Testis (tissue), 3 donors: ENCODE data around the gene IFNAR2. TPM values are rescaled to one million over a fixed set of nuclear protein-coding genes. Genes with fewer than 3 reads are reported as not detected.
A peak's percentile ranks its signal among the peaks of the same experiment; 100 is the strongest.

Experiments used
- DNase-seq: peaks from one replicate; pipeline ENCODE4 v3.0.0-alpha.2; 2019
- H3K27ac ChIP-seq, 2 donors: fragments of 200-600 bp; sonication (generic); one replicate each; pipeline ENCODE4 v1.5.1; 2019
- H3K27me3 ChIP-seq: fragments of 200-600 bp; sonication (generic); one replicate; pipeline ENCODE4 v1.5.1; 2019
- H3K36me3 ChIP-seq: fragments of 200-600 bp; sonication (generic); one replicate; pipeline ENCODE4 v1.5.1; 2017; ENCODE audit warnings: low read depth; ENCODE audit errors: missing control alignments
- H3K4me1 ChIP-seq: fragments of 200-600 bp; sonication (generic); one replicate; pipeline ENCODE4 v1.5.1; 2019
- H3K4me3 ChIP-seq, 2 donors: fragments of 200-600 bp; sonication (generic); one replicate each; pipeline ENCODE4 v1.5.1; 2017 to 2019
- H3K9me3 ChIP-seq: fragments of 200-600 bp; sonication (generic); one replicate; pipeline ENCODE4 v1.5.1; 2017
- POLR2A ChIP-seq: fragments of 450-650 bp; IDR thresholded peaks from one replicate; pipeline ENCODE4 v1.6.1; 2017; ENCODE audit warnings: antibody characterized with exemption, mild to moderate bottlenecking, moderate library complexity
- WGBS, 2 donors: methylation state at CpG; one replicate each; pipeline ENCODE4 v1.1.5; 2018; 5-methylcytosine and 5-hydroxymethylcytosine counted together
- intact Hi-C: fragments of 100-400 bp; cut with DNase I; formaldehyde crosslinking; loops from one replicate; pipeline ENCODE4 v1.15.1; 2023; ENCODE audit warnings: low total_unique reads
- polyA plus RNA-seq: library from polyadenylated mRNA; stranded (reverse); fragments of 350-450 nt; fragmentation: Illumina TruSeq; extraction: RNeasy Lipid Tissue Mini Kit (QIAGEN cat#74804); gene quantifications from one replicate; pipeline ENCODE4 v1.2.3, GENCODE V29; 2014; ENCODE audit warnings: low read depth, low replicate concordance; ENCODE audit not compliant: insufficient read depth
- total RNA-seq, 2 donors: library from RNA; depleted of rRNA; stranded (reverse); fragments of >200 nt; gene quantifications; one replicate each; pipeline ENCODE4 v1.2.3, GENCODE V29; 2016
- TF ChIP-seq, protein P1 (sequence below), 3 experiments: fragments of 450-650 bp in 2 of 3; fragments of 200-600 bp in 1 of 3; sonication (generic) in 1 of 3; IDR thresholded peaks; one replicate each; pipeline ENCODE4 v1.5.1; 2016 to 2019; ENCODE audit warnings: antibody characterized with exemption in 3 of 3, mild to moderate bottlenecking in 2 of 3, moderate library complexity in 1 of 3

IFNAR2 gene
- total and polyA plus RNA-seq, 3 donors from 2014 or later, result 8.6 to 13.1 (median 10.7) TPM

DNA sequence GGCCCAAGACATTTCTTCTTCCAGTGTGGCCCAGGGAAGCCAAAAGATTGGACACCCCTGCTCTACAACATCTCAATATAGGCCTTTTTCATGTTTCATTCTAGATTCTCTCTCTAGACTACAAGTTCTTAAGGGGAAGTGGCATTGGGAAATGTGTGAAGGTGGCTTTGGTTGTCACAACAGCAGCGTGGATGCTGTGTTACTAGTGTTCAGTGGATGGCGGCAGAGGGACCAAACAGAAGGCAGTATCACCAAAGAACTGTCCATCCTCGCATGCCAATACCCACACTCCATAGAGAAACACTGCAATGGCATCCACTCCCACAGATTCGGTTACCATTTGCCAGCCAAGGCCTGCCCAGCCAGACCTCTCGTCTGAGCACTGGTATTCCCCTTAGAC lies 24.3 kb upstream of the IFNAR2 start:
- Histone ChIP-seq H3K27ac (no peak overlapping the region), H3K4me3 (no peak overlapping the region), H3K27me3 (no peaks in the 10 kb centered on the region), H3K36me3 (no peaks in the 10 kb centered on the region), H3K4me1 (no peaks in the 10 kb centered on the region), H3K9me3 (no peaks in the 10 kb centered on the region)
- 76 to 85% methylated on average over 5 of the region's 5 CpGs for WGBS, 2 donors
- TF ChIP-seq, protein P1, sequence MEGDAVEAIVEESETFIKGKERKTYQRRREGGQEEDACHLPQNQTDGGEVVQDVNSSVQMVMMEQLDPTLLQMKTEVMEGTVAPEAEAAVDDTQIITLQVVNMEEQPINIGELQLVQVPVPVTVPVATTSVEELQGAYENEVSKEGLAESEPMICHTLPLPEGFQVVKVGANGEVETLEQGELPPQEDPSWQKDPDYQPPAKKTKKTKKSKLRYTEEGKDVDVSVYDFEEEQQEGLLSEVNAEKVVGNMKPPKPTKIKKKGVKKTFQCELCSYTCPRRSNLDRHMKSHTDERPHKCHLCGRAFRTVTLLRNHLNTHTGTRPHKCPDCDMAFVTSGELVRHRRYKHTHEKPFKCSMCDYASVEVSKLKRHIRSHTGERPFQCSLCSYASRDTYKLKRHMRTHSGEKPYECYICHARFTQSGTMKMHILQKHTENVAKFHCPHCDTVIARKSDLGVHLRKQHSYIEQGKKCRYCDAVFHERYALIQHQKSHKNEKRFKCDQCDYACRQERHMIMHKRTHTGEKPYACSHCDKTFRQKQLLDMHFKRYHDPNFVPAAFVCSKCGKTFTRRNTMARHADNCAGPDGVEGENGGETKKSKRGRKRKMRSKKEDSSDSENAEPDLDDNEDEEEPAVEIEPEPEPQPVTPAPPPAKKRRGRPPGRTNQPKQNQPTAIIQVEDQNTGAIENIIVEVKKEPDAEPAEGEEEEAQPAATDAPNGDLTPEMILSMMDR (IDR thresholded peaks at IDR 0.05), result no peak
- no peak for TF ChIP-seq POLR2A
- intact Hi-C loops, result no loop called here
- DNase-seq, result no peak

DNA sequence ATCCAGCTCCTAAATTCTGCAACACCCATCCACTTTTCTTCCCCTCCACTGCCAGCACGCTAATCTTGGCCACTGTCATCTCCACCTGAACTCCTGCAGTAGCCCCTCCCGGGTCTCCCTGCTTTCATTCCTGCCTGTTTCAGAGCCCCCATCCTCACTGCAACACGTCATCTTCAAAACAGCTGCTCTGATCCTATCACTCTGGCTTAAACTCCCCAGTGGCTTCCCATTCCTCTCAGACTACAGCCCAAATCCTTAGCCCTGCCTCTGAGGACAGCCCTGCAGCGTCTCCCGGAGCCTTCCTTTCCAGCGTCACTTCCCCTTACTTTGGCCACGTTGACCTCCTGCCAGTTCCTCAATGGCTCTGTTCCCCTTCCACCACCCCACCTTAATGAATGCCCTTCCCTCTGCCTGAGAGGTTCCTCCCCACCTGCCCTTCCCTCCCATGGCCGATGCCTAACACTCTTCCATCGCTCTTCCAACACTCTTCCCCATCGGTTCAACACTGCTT lies 22.9 kb upstream of the IFNAR2 start:
- TF ChIP-seq, protein P1 (IDR thresholded peaks at IDR 0.05), result no peak
- TF ChIP-seq POLR2A, result no peak
- no peaks in the 10 kb centered on the region for H3K36me3 ChIP-seq
- no peaks in the 10 kb centered on the region for H3K27me3 ChIP-seq
- H3K27ac ChIP-seq, result no peak overlapping the region
- no peaks in the 10 kb centered on the region for H3K9me3 ChIP-seq
- intact Hi-C loops, result no loop called here
- peaks cover under 1% of the 10 kb centered on the region for H3K4me1 ChIP-seq
- 90 to 92% methylated on average over 10 of the region's 10 CpGs for WGBS, 2 donors
- no peak overlapping the region for H3K4me3 ChIP-seq
- no peak for DNase-seq

DNA sequence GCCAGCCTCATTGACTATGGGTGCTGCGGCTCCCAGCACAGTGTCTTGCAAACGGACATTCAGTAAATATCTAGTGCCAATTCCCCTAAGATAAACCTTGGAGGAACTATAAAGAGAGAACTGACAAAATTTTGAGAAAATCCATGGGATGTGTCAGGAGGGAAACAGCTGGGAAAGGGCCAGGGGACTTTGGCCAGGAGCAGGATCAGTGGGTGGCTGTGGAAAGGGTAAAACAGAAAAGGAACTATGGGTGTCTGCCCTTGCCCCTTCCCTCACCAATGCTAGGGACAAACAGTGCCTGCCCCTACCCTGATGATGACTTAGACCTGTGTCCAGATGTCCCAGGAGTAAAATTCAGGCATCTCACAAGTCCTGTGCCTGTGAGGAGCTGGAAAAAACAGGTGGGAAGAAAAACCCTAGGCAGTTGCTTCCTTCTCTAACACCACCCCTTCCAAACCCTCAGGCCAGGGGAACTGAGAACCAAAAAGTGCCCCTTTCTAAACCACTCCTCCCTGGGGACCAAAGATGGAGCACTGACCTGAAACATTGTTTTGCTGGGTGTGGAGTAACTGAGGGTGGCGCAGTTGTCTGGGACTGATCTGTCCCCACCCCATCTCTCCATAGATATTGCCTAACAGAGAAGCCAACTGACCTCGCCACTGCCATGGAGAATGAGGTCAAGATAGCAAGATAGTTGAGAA lies 22.1 kb upstream of the IFNAR2 start:
- Histone ChIP-seq H3K4me1 (peaks cover 9% of the 10 kb centered on the region), H3K9me3 (no peaks in the 10 kb centered on the region), H3K27me3 (no peaks in the 10 kb centered on the region), H3K27ac (no peak overlapping the region), H3K36me3 (no peaks in the 10 kb centered on the region), H3K4me3 (no peak overlapping the region)
- WGBS, 2 donors, result 65 to 100% methylated on average over 4 of the region's 4 CpGs
- TF ChIP-seq, protein P1 (IDR thresholded peaks at IDR 0.05), result no peak
- TF ChIP-seq POLR2A, result no peak
- intact Hi-C loops, result no loop called here
- no peak for DNase-seq

DNA sequence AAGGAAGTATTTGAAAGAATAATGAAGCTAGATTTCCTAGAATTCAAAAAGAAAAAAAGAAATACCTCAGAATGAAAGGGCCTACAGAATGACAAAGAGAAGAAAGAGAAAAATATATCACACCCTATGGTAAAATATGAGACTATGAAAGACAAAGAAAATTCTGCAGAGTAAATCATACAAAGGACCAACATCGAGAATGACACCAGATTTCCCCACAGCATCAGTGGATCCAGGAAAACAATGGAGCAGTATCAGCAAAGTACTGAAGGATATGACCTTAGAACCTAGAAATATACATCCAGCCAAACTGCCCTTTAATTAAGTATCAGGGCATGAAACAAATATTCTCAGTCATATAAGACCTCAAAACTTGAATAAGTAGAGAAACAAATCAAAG lies 21.2 kb upstream of the IFNAR2 start:
- H3K9me3 ChIP-seq, result no peaks in the 10 kb centered on the region
- no peaks in the 10 kb centered on the region for H3K36me3 ChIP-seq
- intact Hi-C loops, result no loop called here
- H3K4me3 ChIP-seq, result no peak overlapping the region
- 53 to 96% methylated on average over 1 of the region's 1 CpG for WGBS, 2 donors
- no peak for DNase-seq
- peaks cover 9% of the 10 kb centered on the region for H3K4me1 ChIP-seq
- no peak overlapping the region for H3K27ac ChIP-seq
- no peaks in the 10 kb centered on the region for H3K27me3 ChIP-seq
- TF ChIP-seq POLR2A, result no peak
- TF ChIP-seq, protein P1 (IDR thresholded peaks at IDR 0.05), result no peak

DNA sequence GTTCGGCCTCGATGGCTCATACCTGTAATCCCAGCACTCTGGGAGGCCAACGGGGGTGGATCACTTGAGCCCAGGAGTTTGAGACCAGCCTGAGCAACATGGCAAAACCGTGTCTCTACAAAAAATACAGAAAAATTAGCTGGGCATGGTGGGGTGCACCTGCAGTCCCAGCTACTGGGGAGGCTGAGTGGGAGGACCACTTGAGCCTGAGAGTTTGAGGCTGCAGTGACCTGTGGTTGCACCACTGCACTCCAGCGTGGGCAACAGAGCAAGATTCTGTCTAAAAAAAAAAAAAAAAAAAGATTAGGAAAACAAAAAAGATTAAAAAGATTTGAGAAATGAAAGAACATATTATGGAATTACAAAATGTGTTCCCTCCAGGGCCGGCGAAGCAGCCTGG lies 18.4 kb upstream of the IFNAR2 start:
- H3K4me3 ChIP-seq, result no peak overlapping the region
- no peak for TF ChIP-seq POLR2A
- TF ChIP-seq, protein P1 (IDR thresholded peaks at IDR 0.05), result no peak
- peaks cover 9% of the 10 kb centered on the region for H3K4me1 ChIP-seq
- no peak for DNase-seq
- H3K9me3 ChIP-seq, result no peaks in the 10 kb centered on the region
- H3K27me3 ChIP-seq, result no peaks in the 10 kb centered on the region
- intact Hi-C loops, result no loop called here
- H3K27ac ChIP-seq, result peak overlapping the region in 1 of 2 donors; percentile 60
- 66 to 67% methylated on average over 7 of the region's 7 CpGs for WGBS, 2 donors
- H3K36me3 ChIP-seq, result no peaks in the 10 kb centered on the region
